Endothelial cell of hepatic sinusoid (primary cell): ENCODE results near the gene DOCK11.

Experiments
- in situ Hi-C: cut with HindIII; loops from 2 replicates; pipeline ENCODE4 v1.10.0; 2017; ENCODE audit warnings: low sequenced_read_pairs

DOCK11 gene

GRCh38 chrX:118528071-118528737 lies 32.6 kb downstream of the DOCK11 start:
- in situ Hi-C loops: no loop called here

GRCh38 chrX:118530219-118530911 lies 34.8 kb downstream of the DOCK11 start:
- in situ Hi-C loops: no loop called here

GRCh38 chrX:118534716-118535493 lies 39.3 kb downstream of the DOCK11 start:
- in situ Hi-C loops: no loop called here

GRCh38 chrX:118536204-118536603 lies 40.6 kb downstream of the DOCK11 start:
- in situ Hi-C loops: no loop called here

GRCh38 chrX:118536687-118537461 lies 41.3 kb downstream of the DOCK11 start:
- in situ Hi-C loops: no loop called here

- in situ Hi-C loops: no loop called here
Observed at GRCh38 chrX:118538386-118538785, 42.8 kb downstream of the DOCK11 start.

GRCh38 chrX:118540342-118540741 lies 44.7 kb downstream of the DOCK11 start:
- in situ Hi-C loops: no loop called here

- in situ Hi-C loops: no loop called here
Observed at GRCh38 chrX:118541482-118541881, 45.9 kb downstream of the DOCK11 start.

- in situ Hi-C loops: no loop called here
Observed at GRCh38 chrX:118545510-118545909, 49.9 kb downstream of the DOCK11 start.

- in situ Hi-C loops: no loop called here
Observed at GRCh38 chrX:118548841-118549240, 53.2 kb downstream of the DOCK11 start.

- in situ Hi-C loops: no loop called here
Observed at GRCh38 chrX:118550792-118551191, 55.2 kb downstream of the DOCK11 start.

GRCh38 chrX:118551426-118551825 lies 55.8 kb downstream of the DOCK11 start:
- in situ Hi-C loops: no loop called here

GRCh38 chrX:118552121-118552900 lies 56.7 kb downstream of the DOCK11 start:
- in situ Hi-C loops: no loop called here

- in situ Hi-C loops: no loop called here
Observed at GRCh38 chrX:118553042-118553710, 57.6 kb downstream of the DOCK11 start.

GRCh38 chrX:118554511-118554910 lies 58.9 kb downstream of the DOCK11 start:
- in situ Hi-C loops: no loop called here

GRCh38 chrX:118558926-118559325 lies 63.3 kb downstream of the DOCK11 start:
- in situ Hi-C loops: no loop called here

- in situ Hi-C loops: no loop called here
Observed at GRCh38 chrX:118560489-118560888, 64.9 kb downstream of the DOCK11 start.

GRCh38 chrX:118562582-118563164 lies 67.1 kb downstream of the DOCK11 start:
- in situ Hi-C loops: no loop called here

GRCh38 chrX:118564498-118564897 lies 68.9 kb downstream of the DOCK11 start:
- in situ Hi-C loops: no loop called here
